ENCODE measurements around the gene ARMC12. TPM values are rescaled to one million over a fixed set of nuclear protein-coding genes. Genes with fewer than 3 reads are reported as not detected.

Gene ARMC12
- total RNA-seq, 1 experiment from 2014 or later: not detected

- H3K27me3 Mint-ChIP-seq (ENCODE audit: insufficient read depth, unreplicated experiment): peaks cover 10% of the 10 kb centered on the region
- peaks cover 14% of the 10 kb centered on the region for H3K4me1 Mint-ChIP-seq (ENCODE audit: low read depth, unreplicated experiment)
- H3K36me3 Mint-ChIP-seq (ENCODE audit: insufficient read depth, unreplicated experiment): peaks cover 6% of the 10 kb centered on the region
- TF ChIP-seq CTCF (IDR thresholded peaks at IDR 0.05; ENCODE audit: insufficient read depth in 1 of 2, low read depth in 1 of 2, low read length in 1 of 2, severe bottlenecking in 1 of 2, unreplicated experiment in 1 of 2): no peak
- intact Hi-C loops (cut with micrococcal nuclease; ENCODE audit: unreplicated experiment): no loop called here
- H3K27ac Mint-ChIP-seq (ENCODE audit: unreplicated experiment): no peak overlapping the region
- no peak overlapping the region for H3K4me3 Mint-ChIP-seq (ENCODE audit: unreplicated experiment)
- H3K4me3 ChIP-seq (ENCODE audit: low read depth, low read length): no peak overlapping the region
- peaks cover 8% of the 10 kb centered on the region; the same call in 1 of the 2 replicates for H3K4me1 ChIP-seq
- no peak for DNase-seq
- no peaks in the 10 kb centered on the region for H3K27me3 ChIP-seq (replicated peaks; ENCODE audit: control insufficient read depth, insufficient read depth, low read length)
- ChIA-PET POLR2A (no interaction called here), CTCF (no interaction called here)
- no peaks in the 10 kb centered on the region for H3K36me3 ChIP-seq (ENCODE audit: control insufficient read depth, insufficient read depth, low read length)
- H3K9me3 Mint-ChIP-seq (ENCODE audit: unreplicated experiment): no peaks in the 10 kb centered on the region
- H3K9me3 ChIP-seq: no peaks in the 10 kb centered on the region
- no TSS peak for BruUV-seq (replicated peaks)
Observed at GRCh38 chr6:35765739-35766138, 28.9 kb downstream of the ARMC12 start.

- intact Hi-C loops (cut with micrococcal nuclease; ENCODE audit: unreplicated experiment): no loop called here
- BruUV-seq (replicated peaks): no TSS peak
- H3K27me3 ChIP-seq (replicated peaks; ENCODE audit: control insufficient read depth, insufficient read depth, low read length): no peaks in the 10 kb centered on the region
- POLR2A ChIA-PET: no interaction called here
- CTCF ChIA-PET: interaction anchor here (0.6 kb wide), 1 partner anchor 25 kb away, joined by 3 read pairs; no protein-coding TSS in a partner anchor
- TF ChIP-seq CTCF (IDR thresholded peaks at IDR 0.05; ENCODE audit: insufficient read depth in 1 of 2, low read depth in 1 of 2, low read length in 1 of 2, severe bottlenecking in 1 of 2, unreplicated experiment in 1 of 2): no peak
- H3K4me1 ChIP-seq: peaks cover 8% of the 10 kb centered on the region; the same call in 1 of the 2 replicates
- no peak overlapping the region for H3K4me3 ChIP-seq (ENCODE audit: low read depth, low read length)
- Mint-ChIP-seq H3K9me3 (ENCODE audit: unreplicated experiment) (no peaks in the 10 kb centered on the region), H3K4me3 (ENCODE audit: unreplicated experiment) (no peak overlapping the region), H3K36me3 (ENCODE audit: insufficient read depth, unreplicated experiment) (peaks cover 3% of the 10 kb centered on the region), H3K27ac (ENCODE audit: unreplicated experiment) (no peak overlapping the region), H3K27me3 (ENCODE audit: insufficient read depth, unreplicated experiment) (no peaks in the 10 kb centered on the region), H3K4me1 (ENCODE audit: low read depth, unreplicated experiment) (peaks cover 3% of the 10 kb centered on the region)
- no peak for DNase-seq
- no peaks in the 10 kb centered on the region for H3K36me3 ChIP-seq (ENCODE audit: control insufficient read depth, insufficient read depth, low read length)
- H3K9me3 ChIP-seq: no peaks in the 10 kb centered on the region
Observed at GRCh38 chr6:35769211-35769610, 32.4 kb downstream of the ARMC12 start.

GRCh38 chr6:35771343-35771627 is 34.5 kb downstream of the ARMC12 start:
- Mint-ChIP-seq H3K4me3 (ENCODE audit: unreplicated experiment) (no peak overlapping the region), H3K9me3 (ENCODE audit: unreplicated experiment) (no peaks in the 10 kb centered on the region), H3K27ac (ENCODE audit: unreplicated experiment) (no peak overlapping the region), H3K4me1 (ENCODE audit: low read depth, unreplicated experiment) (no peaks in the 10 kb centered on the region), H3K36me3 (ENCODE audit: insufficient read depth, unreplicated experiment) (no peaks in the 10 kb centered on the region), H3K27me3 (ENCODE audit: insufficient read depth, unreplicated experiment) (no peaks in the 10 kb centered on the region)
- Histone ChIP-seq H3K4me1 (peaks cover 8% of the 10 kb centered on the region; the same call in 1 of the 2 replicates), H3K9me3 (no peaks in the 10 kb centered on the region), H3K27me3 (replicated peaks; ENCODE audit: control insufficient read depth, insufficient read depth, low read length) (no peaks in the 10 kb centered on the region), H3K4me3 (ENCODE audit: low read depth, low read length) (no peak overlapping the region), H3K36me3 (ENCODE audit: control insufficient read depth, insufficient read depth, low read length) (no peaks in the 10 kb centered on the region)
- DNase-seq: no peak
- BruUV-seq (replicated peaks): no TSS peak
- CTCF ChIA-PET: interaction anchor here (0.5 kb wide), 1 partner anchor 249 kb away, joined by 3 read pairs; no protein-coding TSS in a partner anchor
- intact Hi-C loops (cut with micrococcal nuclease; ENCODE audit: unreplicated experiment): no loop called here
- POLR2A ChIA-PET: no interaction called here
- TF ChIP-seq CTCF (IDR thresholded peaks at IDR 0.05; ENCODE audit: insufficient read depth in 1 of 2, low read depth in 1 of 2, low read length in 1 of 2, severe bottlenecking in 1 of 2, unreplicated experiment in 1 of 2): no peak

Measured in Caco-2 (cell line).